ENCODE results near the gene FMNL2.

Gene FMNL2

GRCh38 chr2:152647552-152647951 is 312.6 kb downstream of the FMNL2 start:
- CTCF ChIA-PET, result interaction anchor here (1.8 kb wide), 1 partner anchor 12 kb away, joined by 5 read pairs; no protein-coding TSS in a partner anchor
- TF ChIP-seq FOXM1 (IDR thresholded peaks at IDR 0.05; ENCODE audit: borderline replicate concordance) (no peak), NFRKB (IDR thresholded peaks at IDR 0.05) (no peak), BHLHE40 (IDR thresholded peaks at IDR 0.05; ENCODE audit: borderline replicate concordance) (no peak), ZNF384 (IDR thresholded peaks at IDR 0.05) (no peak), ARNT (IDR thresholded peaks at IDR 0.05) (no peak), ELF4 (IDR thresholded peaks at IDR 0.05) (no peak), SP1 (IDR thresholded peaks at IDR 0.05) (no peak)
- TF ChIP-seq, protein P1, sequence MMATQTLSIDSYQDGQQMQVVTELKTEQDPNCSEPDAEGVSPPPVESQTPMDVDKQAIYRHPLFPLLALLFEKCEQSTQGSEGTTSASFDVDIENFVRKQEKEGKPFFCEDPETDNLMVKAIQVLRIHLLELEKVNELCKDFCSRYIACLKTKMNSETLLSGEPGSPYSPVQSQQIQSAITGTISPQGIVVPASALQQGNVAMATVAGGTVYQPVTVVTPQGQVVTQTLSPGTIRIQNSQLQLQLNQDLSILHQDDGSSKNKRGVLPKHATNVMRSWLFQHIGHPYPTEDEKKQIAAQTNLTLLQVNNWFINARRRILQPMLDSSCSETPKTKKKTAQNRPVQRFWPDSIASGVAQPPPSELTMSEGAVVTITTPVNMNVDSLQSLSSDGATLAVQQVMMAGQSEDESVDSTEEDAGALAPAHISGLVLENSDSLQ (IDR thresholded peaks at IDR 0.05), result no peak
- no peak for DNase-seq (ENCODE audit: extremely low spot score)
- POLR2A ChIA-PET, result interaction anchor here (1.2 kb wide), 1 partner anchor 152 kb away, joined by 3 read pairs; no protein-coding TSS in a partner anchor

- CTCF ChIA-PET, result no interaction called here
- no peak for DNase-seq (ENCODE audit: extremely low spot score)
- POLR2A ChIA-PET, result no interaction called here
- TF ChIP-seq FOXK2 (IDR thresholded peaks at IDR 0.05) (no peak), NFRKB (IDR thresholded peaks at IDR 0.05) (no peak), HDGF (IDR thresholded peaks at IDR 0.05; ENCODE audit: borderline replicate concordance) (no peak)
Measured at GRCh38 chr2:152648336-152648735, 313.4 kb downstream of the FMNL2 start.

DNA sequence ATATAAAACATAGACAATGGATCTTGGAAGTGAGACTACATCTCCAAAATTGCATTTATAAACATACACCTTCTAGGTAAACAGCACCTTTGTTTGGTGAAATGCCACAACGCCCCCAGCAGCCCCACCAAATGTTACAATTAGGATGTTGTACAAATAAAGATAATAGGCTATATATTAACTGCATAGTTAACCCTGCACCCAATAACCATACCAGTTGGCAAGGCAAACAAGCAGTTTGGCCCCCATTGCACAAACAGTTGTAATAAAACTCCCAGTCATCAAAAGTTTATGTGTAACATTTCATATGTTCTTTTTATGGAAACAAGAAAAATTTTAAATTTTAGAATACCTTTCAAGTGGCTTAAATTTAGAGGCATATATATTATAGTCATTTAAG is 315.0 kb downstream of the FMNL2 start:
- POLR2A ChIA-PET, result no interaction called here
- no peak for DNase-seq (ENCODE audit: extremely low spot score)
- CTCF ChIA-PET, result interaction anchor here (0.6 kb wide), 1 partner anchor 1077 kb away, joined by 5 read pairs; no protein-coding TSS in a partner anchor
- TF ChIP-seq TARDBP (IDR thresholded peaks at IDR 0.05), result no peak
- TF ChIP-seq FOXK2 (IDR thresholded peaks at IDR 0.05), result no peak
- TF ChIP-seq HDGF (IDR thresholded peaks at IDR 0.05; ENCODE audit: borderline replicate concordance), result no peak
- no peak for TF ChIP-seq FOXA1 (IDR thresholded peaks at IDR 0.05)
- no peak for TF ChIP-seq L3MBTL2 (conservative IDR thresholded peaks at IDR 0.05)
- TF ChIP-seq BHLHE40 (IDR thresholded peaks at IDR 0.05; ENCODE audit: borderline replicate concordance), result no peak
- TF ChIP-seq SP1 (IDR thresholded peaks at IDR 0.05), result no peak
- no peak for TF ChIP-seq CTBP1 (IDR thresholded peaks at IDR 0.05; ENCODE audit: borderline replicate concordance)
- no peak for TF ChIP-seq ZNF384 (IDR thresholded peaks at IDR 0.05)
- TF ChIP-seq ELF4 (IDR thresholded peaks at IDR 0.05), result no peak
- TF ChIP-seq, protein P1 (IDR thresholded peaks at IDR 0.05), result no peak
- no peak for TF ChIP-seq NFRKB (IDR thresholded peaks at IDR 0.05)
- no peak for TF ChIP-seq FOXM1 (IDR thresholded peaks at IDR 0.05; ENCODE audit: borderline replicate concordance)
- TF ChIP-seq SUZ12 (IDR thresholded peaks at IDR 0.05), result no peak

DNA sequence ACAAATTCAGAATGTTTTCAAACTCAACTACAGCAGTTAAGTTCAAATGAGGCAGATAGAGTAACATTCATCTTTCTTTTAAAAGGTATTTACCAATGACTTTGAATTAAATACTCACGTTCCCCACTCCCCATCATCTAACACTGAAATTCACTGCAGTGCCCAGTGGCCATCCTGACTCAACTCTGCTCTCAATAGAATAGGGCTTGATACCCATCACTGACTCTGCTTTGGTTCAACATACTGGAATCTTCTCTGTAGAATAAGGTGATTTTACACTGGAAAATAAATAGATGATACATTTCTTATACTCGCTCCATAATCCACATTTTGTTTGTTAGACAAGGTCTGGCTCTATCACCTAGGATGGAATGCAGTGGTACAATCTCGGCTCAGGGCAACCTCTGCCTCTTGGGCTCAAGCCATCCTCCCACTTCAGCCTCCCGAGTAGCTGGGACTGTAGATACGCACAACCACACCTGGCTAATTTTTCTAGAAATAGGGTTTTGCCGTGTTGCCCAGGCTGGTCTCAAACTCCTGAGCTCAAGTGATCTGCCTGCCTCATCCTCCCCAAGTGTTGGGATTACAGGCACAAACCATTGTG is 315.9 kb downstream of the FMNL2 start:
- CTCF ChIA-PET, result no interaction called here
- no peak for TF ChIP-seq TARDBP (IDR thresholded peaks at IDR 0.05)
- TF ChIP-seq SUZ12 (IDR thresholded peaks at IDR 0.05), result no peak
- TF ChIP-seq, protein P1 (IDR thresholded peaks at IDR 0.05), result no peak
- TF ChIP-seq FOXM1 (IDR thresholded peaks at IDR 0.05; ENCODE audit: borderline replicate concordance), result no peak
- TF ChIP-seq SP1 (IDR thresholded peaks at IDR 0.05), result no peak
- no peak for TF ChIP-seq FOXK2 (IDR thresholded peaks at IDR 0.05)
- TF ChIP-seq BHLHE40 (IDR thresholded peaks at IDR 0.05; ENCODE audit: borderline replicate concordance), result no peak
- TF ChIP-seq NFRKB (IDR thresholded peaks at IDR 0.05), result no peak
- TF ChIP-seq FOXA1 (IDR thresholded peaks at IDR 0.05), result no peak
- no peak for TF ChIP-seq CTBP1 (IDR thresholded peaks at IDR 0.05; ENCODE audit: borderline replicate concordance)
- TF ChIP-seq L3MBTL2 (conservative IDR thresholded peaks at IDR 0.05), result no peak
- no peak for DNase-seq (ENCODE audit: extremely low spot score)
- POLR2A ChIA-PET, result no interaction called here

DNA sequence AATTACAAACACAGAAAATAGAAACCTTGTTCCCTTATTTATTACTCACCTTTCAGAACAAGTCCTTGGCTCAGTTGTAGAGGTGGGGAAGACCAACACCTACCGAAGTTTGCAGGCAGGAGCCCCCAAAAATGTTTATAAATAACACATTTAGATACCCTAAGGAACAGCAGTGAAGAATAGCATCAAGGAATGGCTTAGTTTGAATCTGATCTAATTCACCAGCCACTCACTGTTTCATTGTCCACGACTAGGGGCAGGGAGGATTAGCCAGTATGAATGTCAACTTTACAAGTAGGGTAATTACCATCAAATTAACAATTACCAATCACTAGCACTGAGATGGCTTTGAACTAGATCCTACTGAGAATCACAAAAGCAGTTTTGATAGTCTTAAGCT is 316.9 kb downstream of the FMNL2 start:
- ChIA-PET POLR2A (no interaction called here), CTCF (no interaction called here)
- TF ChIP-seq SP1 (IDR thresholded peaks at IDR 0.05) (no peak), TARDBP (IDR thresholded peaks at IDR 0.05) (no peak), BHLHE40 (IDR thresholded peaks at IDR 0.05; ENCODE audit: borderline replicate concordance) (no peak)
- TF ChIP-seq, protein P1 (IDR thresholded peaks at IDR 0.05), result no peak
- DNase-seq (ENCODE audit: extremely low spot score), result no peak

- TF ChIP-seq ZNF384 (IDR thresholded peaks at IDR 0.05), result no peak
- no peak for TF ChIP-seq CTBP1 (IDR thresholded peaks at IDR 0.05; ENCODE audit: borderline replicate concordance)
- TF ChIP-seq NFRKB (IDR thresholded peaks at IDR 0.05), result no peak
- no peak for TF ChIP-seq BHLHE40 (IDR thresholded peaks at IDR 0.05; ENCODE audit: borderline replicate concordance)
- TF ChIP-seq L3MBTL2 (conservative IDR thresholded peaks at IDR 0.05), result no peak
- TF ChIP-seq, protein P1 (IDR thresholded peaks at IDR 0.05), result no peak
- no peak for TF ChIP-seq FOXM1 (IDR thresholded peaks at IDR 0.05; ENCODE audit: borderline replicate concordance)
- TF ChIP-seq ARNT (IDR thresholded peaks at IDR 0.05), result no peak
- no peak for TF ChIP-seq FOXK2 (IDR thresholded peaks at IDR 0.05)
- no peak for TF ChIP-seq HDGF (IDR thresholded peaks at IDR 0.05; ENCODE audit: borderline replicate concordance)
- no peak for TF ChIP-seq SP1 (IDR thresholded peaks at IDR 0.05)
- no peak for TF ChIP-seq FOXA1 (IDR thresholded peaks at IDR 0.05)
- TF ChIP-seq LEF1 (IDR thresholded peaks at IDR 0.05; ENCODE audit: borderline replicate concordance), result no peak
- TF ChIP-seq ELF4 (IDR thresholded peaks at IDR 0.05), result no peak
- TF ChIP-seq SUZ12 (IDR thresholded peaks at IDR 0.05), result no peak
- no peak for TF ChIP-seq TARDBP (IDR thresholded peaks at IDR 0.05)
- CTCF ChIA-PET, result no interaction called here
- no peak for DNase-seq (ENCODE audit: extremely low spot score)
Measured at GRCh38 chr2:152655880-152656279, 320.9 kb downstream of the FMNL2 start.

More at GRCh38 chr2:152655880-152656279, 320.9 kb downstream of the FMNL2 start:
- POLR2A ChIA-PET, result no interaction called here

Measured in HEK293T (cell line).